BJ (cell line): ENCODE measurements around the gene ROM1. TPM values are rescaled to one million over a fixed set of nuclear protein-coding genes. Genes with fewer than 3 reads are reported as not detected.

Experiments used
- CTCF ChIA-PET: fragments of 350-600 bp; formaldehyde crosslinking; extraction: SDS; loops from one replicate; lab custom pipeline; 2021; ENCODE audit warnings: antibody characterized with exemption, inconsistent platforms; lab: Yijun Ruan, JAX
- POLR2A ChIA-PET: fragments of 300-600 bp; sonication (Branson Sonifier 250); formaldehyde crosslinking; extraction: SDS; loops from one replicate; lab custom pipeline; 2021; ENCODE audit warnings: antibody characterized with exemption; lab: Charles Lee
- DNase-seq: peaks from one replicate; pipeline ENCODE4 v3.0.0-alpha.2; 2011; ENCODE audit warnings: low read depth
- H3K27me3 ChIP-seq: 2 replicates; pipeline ENCODE4 v1.6.0; 2011; ENCODE audit warnings: low read length; ENCODE audit not compliant: control insufficient read depth, insufficient read depth
- H3K36me3 ChIP-seq: 2 replicates; pipeline ENCODE4 v1.5.1; 2011; ENCODE audit warnings: low read length; ENCODE audit not compliant: control insufficient read depth, insufficient read depth
- H3K4me3 ChIP-seq: 2 replicates; pipeline ENCODE4 v1.5.1; 2011; ENCODE audit warnings: low read depth, mild to moderate bottlenecking, control low read depth, low read length
- polyA plus RNA-seq: library from polyadenylated mRNA; depleted of rRNA; stranded (reverse); fragments of >200 nt; gene quantifications from 2 replicates; pipeline ENCODE4 v1.2.3, GENCODE V29; 2011
- TF ChIP-seq, protein P1 (sequence below): IDR thresholded peaks from 2 replicates; pipeline ENCODE4 v1.5.1; 2011; ENCODE audit warnings: low read depth, mild to moderate bottlenecking, control low read depth, inconsistent platforms, low read length, moderate library complexity; ENCODE audit not compliant: insufficient read depth

Gene ROM1
- polyA plus RNA-seq, 1 experiment = 2.2 TPM

DNA sequence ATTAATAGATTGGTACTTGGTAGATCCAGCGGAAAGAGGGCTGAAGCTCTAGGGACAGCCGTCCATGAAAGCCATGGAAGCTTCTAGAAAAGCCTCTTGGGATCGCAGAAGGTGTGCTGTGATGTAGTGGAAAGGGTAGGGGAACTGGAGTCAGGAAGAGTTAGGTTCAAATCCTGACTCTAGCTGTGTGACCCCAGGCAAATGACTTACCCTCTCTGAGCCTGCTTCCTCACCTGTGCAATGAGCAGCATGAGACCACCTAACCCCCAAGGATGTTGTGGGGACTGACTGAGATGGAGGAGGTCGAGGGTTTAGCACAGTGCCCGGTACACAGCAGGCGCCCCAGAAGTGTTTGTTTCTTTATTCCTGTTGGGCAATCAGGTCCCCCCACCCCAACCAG is 2.7 kb upstream of the ROM1 start:
- TF ChIP-seq, protein P1, sequence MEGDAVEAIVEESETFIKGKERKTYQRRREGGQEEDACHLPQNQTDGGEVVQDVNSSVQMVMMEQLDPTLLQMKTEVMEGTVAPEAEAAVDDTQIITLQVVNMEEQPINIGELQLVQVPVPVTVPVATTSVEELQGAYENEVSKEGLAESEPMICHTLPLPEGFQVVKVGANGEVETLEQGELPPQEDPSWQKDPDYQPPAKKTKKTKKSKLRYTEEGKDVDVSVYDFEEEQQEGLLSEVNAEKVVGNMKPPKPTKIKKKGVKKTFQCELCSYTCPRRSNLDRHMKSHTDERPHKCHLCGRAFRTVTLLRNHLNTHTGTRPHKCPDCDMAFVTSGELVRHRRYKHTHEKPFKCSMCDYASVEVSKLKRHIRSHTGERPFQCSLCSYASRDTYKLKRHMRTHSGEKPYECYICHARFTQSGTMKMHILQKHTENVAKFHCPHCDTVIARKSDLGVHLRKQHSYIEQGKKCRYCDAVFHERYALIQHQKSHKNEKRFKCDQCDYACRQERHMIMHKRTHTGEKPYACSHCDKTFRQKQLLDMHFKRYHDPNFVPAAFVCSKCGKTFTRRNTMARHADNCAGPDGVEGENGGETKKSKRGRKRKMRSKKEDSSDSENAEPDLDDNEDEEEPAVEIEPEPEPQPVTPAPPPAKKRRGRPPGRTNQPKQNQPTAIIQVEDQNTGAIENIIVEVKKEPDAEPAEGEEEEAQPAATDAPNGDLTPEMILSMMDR = no peak
- H3K4me3 ChIP-seq = no peak overlapping the region
- POLR2A ChIA-PET = no interaction called here
- no peaks in the 10 kb centered on the region for H3K27me3 ChIP-seq
- peaks cover 17% of the 10 kb centered on the region for H3K36me3 ChIP-seq
- CTCF ChIA-PET = interaction anchor here (1.8 to 3.4 kb wide), 3 partner anchors 11 to 16 kb away, joined by 8 to 26 read pairs (median 14); partner anchors contain the start of gene B3GAT3
- no peak for DNase-seq

DNA sequence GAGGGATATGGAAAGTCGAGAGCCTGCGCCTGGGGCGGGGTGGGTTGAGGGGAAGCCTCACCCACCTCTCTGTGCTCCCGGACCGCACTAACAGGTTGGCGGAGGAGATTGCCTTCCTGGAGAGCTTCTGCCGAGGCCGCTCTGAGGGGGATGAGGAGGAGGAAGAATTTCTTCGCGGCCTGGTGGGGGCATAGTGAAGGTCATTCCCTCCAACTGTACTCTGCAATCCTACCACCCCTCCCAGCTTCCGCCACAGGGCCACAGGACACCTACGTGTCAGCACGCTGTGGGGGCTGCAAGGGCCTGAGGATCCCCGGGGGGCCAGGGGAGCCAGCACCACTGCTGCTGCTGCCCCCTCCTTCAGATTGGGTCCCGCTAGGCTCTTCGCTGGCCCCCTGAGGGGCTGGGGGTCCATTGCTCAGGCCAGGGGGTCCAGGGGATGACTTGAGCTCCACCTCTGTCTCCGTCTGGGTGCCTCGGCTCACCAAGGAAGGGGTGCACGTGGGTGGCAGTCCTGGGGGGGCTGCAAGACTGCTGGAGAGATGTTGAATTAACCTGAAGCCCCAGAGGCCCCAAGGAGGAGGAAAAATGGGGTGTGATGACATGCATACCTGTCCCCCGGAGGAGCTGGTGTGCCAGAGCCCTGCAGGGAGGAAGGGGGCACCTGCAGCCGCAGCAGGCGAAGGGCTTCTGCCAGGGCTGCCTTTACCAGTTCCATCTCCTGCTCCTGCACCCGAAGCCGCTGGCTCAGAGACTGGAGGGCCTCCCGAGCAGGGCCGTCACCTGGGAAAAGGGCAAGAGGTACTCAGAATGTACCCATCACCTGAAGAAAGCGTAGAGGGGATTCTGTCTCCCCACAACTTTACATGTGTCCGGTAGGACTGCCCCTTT is 2.0 kb upstream of the ROM1 start:
- Histone ChIP-seq H3K27me3 (no peaks in the 10 kb centered on the region), H3K4me3 (peak overlapping the region; percentile 65), H3K36me3 (peaks cover 13% of the 10 kb centered on the region)
- no peak for DNase-seq
- TF ChIP-seq, protein P1 = no peak
- POLR2A ChIA-PET = interaction anchor here (1.4 kb wide), 1 partner anchor 10 kb away, joined by 3 read pairs; the partner anchor contains the start of gene MTA2
- CTCF ChIA-PET = interaction anchor here (0.7 to 3.4 kb wide), 17 partner anchors 8 to 282 kb away, joined by 3 to 26 read pairs (median 4); partner anchors contain the start of genes B3GAT3, C11orf98, CSKMT and MTA2

DNA sequence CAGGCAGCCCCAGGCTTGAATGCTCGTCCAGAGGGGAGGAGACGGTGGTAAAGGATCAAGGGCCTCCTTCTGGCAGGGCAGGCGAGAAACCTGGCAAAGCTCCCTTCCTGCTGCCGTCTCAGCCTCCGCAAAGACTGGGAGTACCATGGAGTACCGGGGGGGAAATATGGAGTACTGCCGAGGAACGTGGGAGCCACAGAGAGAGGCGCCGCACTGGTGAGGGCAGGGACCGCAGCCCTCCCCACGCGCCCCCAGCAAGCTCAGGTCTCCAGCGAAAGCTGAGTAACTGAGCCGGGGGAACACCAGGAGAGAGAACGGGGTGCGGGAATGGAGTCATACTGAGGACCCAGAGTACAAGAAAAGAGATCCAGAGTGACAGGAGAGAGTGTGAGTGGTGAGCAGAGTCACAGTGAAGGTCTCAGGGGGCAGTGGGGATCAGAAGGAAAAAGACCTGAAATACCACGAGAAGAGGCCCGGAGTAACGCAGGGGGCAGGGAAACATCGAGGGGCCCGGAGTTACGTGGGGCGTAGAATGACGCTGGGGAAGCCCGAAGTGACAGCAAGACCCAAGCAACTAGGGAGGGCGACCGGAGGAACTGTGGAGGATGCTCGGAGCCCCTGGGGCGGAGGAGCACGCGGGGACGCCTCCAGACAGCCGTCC is 1.2 kb upstream of the ROM1 start:
- no peak for DNase-seq
- H3K36me3 ChIP-seq = peaks cover 13% of the 10 kb centered on the region
- TF ChIP-seq, protein P1 = 0 out of 2 replicates have a peak, but pooled peaks have one; percentile 22
- CTCF ChIA-PET = interaction anchor here (0.7 to 3.4 kb wide), 18 partner anchors 9 to 281 kb away, joined by 3 to 26 read pairs (median 4); partner anchors contain the start of genes B3GAT3, C11orf98, CSKMT and MTA2
- H3K27me3 ChIP-seq = no peaks in the 10 kb centered on the region
- POLR2A ChIA-PET = interaction anchor here (0.7 to 1.4 kb wide), 2 partner anchors 10 to 53 kb away, joined by 3 to 4 read pairs; partner anchors contain the start of gene MTA2
- peak overlapping the region; percentile 65 for H3K4me3 ChIP-seq

DNA sequence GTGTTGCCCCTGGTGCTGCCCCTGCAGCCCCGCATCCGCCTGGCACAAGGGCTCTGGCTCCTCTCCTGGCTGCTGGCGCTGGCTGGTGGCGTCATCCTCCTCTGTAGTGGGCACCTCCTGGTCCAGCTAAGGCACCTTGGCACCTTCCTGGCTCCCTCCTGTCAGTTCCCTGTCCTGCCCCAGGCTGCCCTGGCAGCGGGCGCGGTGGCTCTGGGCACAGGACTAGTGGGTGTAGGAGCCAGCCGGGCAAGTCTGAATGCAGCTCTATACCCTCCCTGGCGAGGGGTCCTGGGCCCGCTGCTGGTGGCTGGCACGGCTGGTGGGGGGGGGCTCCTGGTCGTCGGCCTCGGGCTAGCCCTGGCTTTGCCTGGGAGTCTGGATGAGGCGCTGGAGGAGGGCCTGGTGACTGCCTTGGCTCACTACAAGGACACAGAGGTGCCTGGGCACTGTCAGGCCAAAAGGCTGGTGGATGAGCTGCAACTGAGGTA is 278 bp downstream of the ROM1 start:
- POLR2A ChIA-PET = no interaction called here
- CTCF ChIA-PET = interaction anchor here (0.9 to 3.4 kb wide), 3 partner anchors 9 to 219 kb away, joined by 3 to 26 read pairs (median 4); partner anchors contain the start of gene B3GAT3
- peaks cover 13% of the 10 kb centered on the region for H3K36me3 ChIP-seq
- H3K4me3 ChIP-seq = no peak overlapping the region
- no peak for DNase-seq
- TF ChIP-seq, protein P1 = no peak
- no peaks in the 10 kb centered on the region for H3K27me3 ChIP-seq
